HepG2 (cell line): ENCODE measurements around the gene ECHS1. TPM values are rescaled to one million over a fixed set of nuclear protein-coding genes. Genes with fewer than 3 reads are reported as not detected.

Experiments used
- ATAC-seq: fragments of 200-7000 bp; cut with Tn5 transposase; 3 replicates; pipeline ENCODE4 v1.9.1; 2020; ENCODE audit warnings: mild to moderate bottlenecking, moderate library complexity
- BruUV-seq: library from RNA; stranded (reverse); fragments of 400-500 nt; replicated peaks from 2 replicates; lab custom pipeline; 2021; lab: Mats Ljungman, UMichigan
- CTCF ChIA-PET: fragments of 300-600 bp; formaldehyde crosslinking; extraction: SDS; loops from one replicate; lab custom pipeline; 2021; ENCODE audit warnings: low total read pairs, inconsistent platforms, low intra/inter-chr PET ratio; lab: Yijun Ruan, JAX
- POLR2A ChIA-PET: fragments of 350-600 bp; sonication (Branson Sonifier 250); formaldehyde crosslinking; loops from one replicate; lab custom pipeline; 2020; ENCODE audit warnings: antibody characterized with exemption, inconsistent platforms; lab: Yijun Ruan, JAX
- DNase-seq: peaks from one replicate; pipeline ENCODE4 v3.0.0-alpha.2; 2015; ENCODE audit warnings: low spot score
- FAIRE-seq: peaks from 3 replicates; lab custom pipeline; 2011; peaks lifted over from hg19 to GRCh38; lab: Jason Lieb, UNC
- H2AFZ ChIP-seq: one replicate; pipeline ENCODE4 v1.6.1; 2011; ENCODE audit warnings: low read length, inconsistent platforms
- H3K27ac ChIP-seq: fragments of 300-600 bp; 3 replicates; pipeline ENCODE4 v1.8.0; 2011; ENCODE audit warnings: mixed run types, mild to moderate bottlenecking, mixed read lengths, low read length, inconsistent platforms; ENCODE audit not compliant: insufficient read depth; ENCODE audit errors: extremely low read length
- H3K27me3 ChIP-seq, 2 experiments: fragments of 200-600 bp in 1 of 2; 2 replicates in 1 of 2; 3 replicates in 1 of 2; pipeline versions ENCODE4 v1.6.0 to v1.8.0; 2011; ENCODE audit warnings: low read length in 2 of 2, mild to moderate bottlenecking in 2 of 2, moderate library complexity in 2 of 2, inconsistent platforms in 1 of 2; ENCODE audit not compliant: insufficient read depth in 2 of 2, control insufficient read depth in 1 of 2
- H3K36me3 ChIP-seq, 2 experiments: fragments of 200-600 bp in 1 of 2; replicated peaks in 1 of 2; 2 replicates in 1 of 2; 3 replicates in 1 of 2; pipeline versions ENCODE4 v1.5.1 to v1.8.0; 2011; ENCODE audit warnings: low read length in 2 of 2, inconsistent platforms in 1 of 2; ENCODE audit not compliant: insufficient read depth in 2 of 2, control insufficient read depth in 1 of 2
- H3K4me1 ChIP-seq: 2 replicates; pipeline ENCODE4 v1.5.1; 2012; ENCODE audit warnings: low read length, inconsistent platforms; ENCODE audit not compliant: insufficient read depth
- H3K4me2 ChIP-seq: 2 replicates; pipeline ENCODE4 v1.6.0; 2011; ENCODE audit warnings: low read depth, low read length, inconsistent platforms
- H3K4me3 ChIP-seq, 3 experiments: fragments of 200-600 bp in 1 of 3; sonication (generic), shearing (Covaris generic) in 1 of 3; replicated peaks in 1 of 3; 2 replicates each; pipeline ENCODE4 v1.5.1; 2011 to 2016; ENCODE audit warnings: low read length in 3 of 3, inconsistent platforms in 2 of 3, low read depth in 2 of 3, mild to moderate bottlenecking in 2 of 3, control low read depth in 1 of 3, mixed read lengths in 1 of 3; ENCODE audit not compliant: insufficient read depth in 1 of 3
- H3K79me2 ChIP-seq: one replicate; pipeline ENCODE4 v1.6.1; 2011; ENCODE audit warnings: low read length, inconsistent platforms; ENCODE audit not compliant: insufficient read depth
- H3K9ac ChIP-seq: 2 replicates; pipeline ENCODE4 v1.6.0; 2011; ENCODE audit warnings: mild to moderate bottlenecking, low read depth, low read length, inconsistent platforms; ENCODE audit not compliant: insufficient read depth
- H3K9me3 ChIP-seq: 2 replicates; pipeline ENCODE4 v1.5.1; 2012; ENCODE audit warnings: mild to moderate bottlenecking, low read length
- H4K20me1 ChIP-seq: 2 replicates; pipeline ENCODE4 v1.6.0; 2011; ENCODE audit warnings: inconsistent platforms, mild to moderate bottlenecking, low read length, moderate library complexity; ENCODE audit not compliant: insufficient read depth
- GATAD1 ChIP-seq: IDR thresholded peaks from 2 replicates; pipeline ENCODE4 v1.6.1; 2016; ENCODE audit warnings: missing genetic modification reagents, missing compliant biosample characterization
- GTF2F1 ChIP-seq: fragments of 150-350 bp; IDR thresholded peaks from 2 replicates; pipeline ENCODE4 v1.6.1; 2014; ENCODE audit warnings: low read length
- ISL2 ChIP-seq: sonication (generic); formaldehyde crosslinking; IDR thresholded peaks from 2 replicates; pipeline ENCODE4 v1.5.0; 2020; ENCODE audit warnings: missing genetic modification reagents
- KLF13 ChIP-seq: sonication (generic); formaldehyde crosslinking; IDR thresholded peaks from 2 replicates; pipeline ENCODE4 v1.4.0; 2020; ENCODE audit warnings: mild to moderate bottlenecking, missing genetic modification reagents
- MNT ChIP-seq: fragments of 450-650 bp; IDR thresholded peaks from 2 replicates; pipeline ENCODE4 v1.6.1; 2016
- RFXAP ChIP-seq: sonication (generic); formaldehyde crosslinking; IDR thresholded peaks from 2 replicates; pipeline ENCODE4 v1.4.0; 2020; ENCODE audit warnings: missing genetic modification reagents, borderline replicate concordance
- SAP130 ChIP-seq: IDR thresholded peaks from 2 replicates; pipeline ENCODE4 v1.6.1; 2016; ENCODE audit warnings: low read depth
- STAT5B ChIP-seq: sonication (generic); formaldehyde crosslinking; IDR thresholded peaks from 2 replicates; pipeline ENCODE4 v1.4.0; 2020; ENCODE audit warnings: missing genetic modification reagents
- TEAD2 ChIP-seq: sonication (generic); formaldehyde crosslinking; IDR thresholded peaks from 2 replicates; pipeline ENCODE4 v1.9.0; 2021; ENCODE audit warnings: missing genetic modification reagents
- THRA ChIP-seq: sonication (generic); formaldehyde crosslinking; IDR thresholded peaks from 2 replicates; pipeline ENCODE4 v1.4.0; 2020; ENCODE audit warnings: missing genetic modification reagents, borderline replicate concordance
- ZNF10 ChIP-seq: sonication (generic); formaldehyde crosslinking; IDR thresholded peaks from 2 replicates; pipeline ENCODE4 v1.4.0; 2020; ENCODE audit warnings: mild to moderate bottlenecking, low read depth, missing genetic modification reagents, borderline replicate concordance
- ZSCAN30 ChIP-seq: sonication (generic); formaldehyde crosslinking; IDR thresholded peaks from 2 replicates; pipeline ENCODE4 v1.5.0; 2020; ENCODE audit warnings: mild to moderate bottlenecking, missing genetic modification reagents
- WGBS: methylation state at CpG from one replicate; pipeline ENCODE4 v1.1.6; 2017; ENCODE audit warnings: low lambda C conversion rate; 5-methylcytosine and 5-hydroxymethylcytosine counted together
- in situ Hi-C: cut with HindIII; loops from 2 replicates; pipeline ENCODE4 v1.10.0; 2017; ENCODE audit warnings: low pct_unique_long_range_greater_than_20kb; ENCODE audit not compliant: extremely low pct_ligation_motif_present
- intact Hi-C: fragments of 100-400 bp; cut with micrococcal nuclease; formaldehyde crosslinking; loops from one replicate; pipeline ENCODE4 v1.10.0; 2022; ENCODE audit not compliant: unreplicated experiment
- polyA plus RNA-seq, 8 experiments: library from polyadenylated mRNA; depleted of rRNA in 3 of 8; stranded (reverse) in 7 of 8; unstranded in 1 of 8; fragments of >200 nt; fragmentation: Illumina TruSeq in 4 of 8; extraction: Trizol in 4 of 8; gene quantifications; 2 replicates each; pipeline versions ENCODE4 v1.2.1 to v1.2.3, GENCODE V29; 2011 to 2016; ENCODE audit warnings: low read depth in 4 of 8, missing spikeins in 1 of 8, mixed read lengths in 1 of 8; ENCODE audit not compliant: insufficient read depth in 1 of 8
- total RNA-seq, 5 experiments: library from RNA; depleted of rRNA; stranded (reverse); fragments of >200 nt; fragmentation: Illumina TruSeq; extraction: Trizol; gene quantifications; 2 replicates each; pipeline ENCODE4 v1.2.3, GENCODE V29; 2016; ENCODE audit warnings: low read depth in 1 of 5

The ECHS1 gene
- total and polyA plus RNA-seq, 2 of the 13 experiments (the other 11 are each of a cell fraction or from before 2014, with no cell fraction given): 32.7 to 195 TPM

GRCh38 chr10:133391249-133391635, 18.1 kb upstream of the ECHS1 start:
- no TSS peak for BruUV-seq
- H3K4me2 ChIP-seq: no peak overlapping the region
- in situ Hi-C loops (no loop called here), intact Hi-C loops (no loop called here)
- WGBS: 80% methylated on average over 9 of the region's 12 CpGs
- CTCF ChIA-PET: no interaction called here
- H3K27ac ChIP-seq: no peak overlapping the region
- H3K4me3 ChIP-seq: no peak overlapping the region
- H4K20me1 ChIP-seq: no peaks in the 10 kb centered on the region
- H2AFZ ChIP-seq: no peak overlapping the region
- peaks cover 0 to 7% of the 10 kb centered on the region in 2 experiments; a peak in 1 of 5 replicates for H3K36me3 ChIP-seq
- FAIRE-seq (no peak), DNase-seq (no peak), ATAC-seq (no peak)
- peaks cover 22% of the 10 kb centered on the region for H3K4me1 ChIP-seq
- POLR2A ChIA-PET: interaction anchor here (1.1 kb wide), 1 partner anchor 44 kb away, joined by 4 read pairs; the partner anchor contains the start of gene PRAP1
- H3K79me2 ChIP-seq: peaks cover 16% of the 10 kb centered on the region
- TF ChIP-seq ZSCAN30 (CRISPR knock-in tag): no peak
- TF ChIP-seq MNT: no peak
- no peak for TF ChIP-seq TEAD2
- TF ChIP-seq ISL2 (CRISPR knock-in tag): no peak
- TF ChIP-seq THRA (CRISPR knock-in tag): no peak
- TF ChIP-seq GATAD1 (CRISPR knock-in tag): no peak
- no peak for TF ChIP-seq GTF2F1
- no peak for TF ChIP-seq KLF13 (CRISPR knock-in tag)
- no peak for TF ChIP-seq STAT5B (CRISPR knock-in tag)
- TF ChIP-seq ZNF10 (CRISPR knock-in tag): no peak
- no peak for TF ChIP-seq SAP130 (CRISPR knock-in tag)
- TF ChIP-seq RFXAP (CRISPR knock-in tag): no peak
- no peak overlapping the region for H3K9ac ChIP-seq
- no peaks in the 10 kb centered on the region for H3K9me3 ChIP-seq
- H3K27me3 ChIP-seq: no peaks in the 10 kb centered on the region; a peak in 1 of 5 replicates
